ENCODE results near the gene STING1. TPM values are rescaled to one million over a fixed set of nuclear protein-coding genes. Genes with fewer than 3 reads are reported as not detected.

The STING1 gene
- polyA plus RNA-seq, 2 donors: 18.5 to 28.3 TPM

GRCh38 chr5:139457653-139458306, 24.8 kb downstream of the STING1 start:
- Histone ChIP-seq H3K36me3 (ENCODE audit: control insufficient read depth in 2 of 2, insufficient read depth in 2 of 2, low read length in 1 of 2) (no peaks in the 10 kb centered on the region), H3K27ac (ENCODE audit: low read depth in 2 of 2, low read length in 1 of 2) (no peak overlapping the region), H3K4me3 (ENCODE audit: low read depth in 1 of 2, low read length in 2 of 2) (no peak overlapping the region), H3K4me1 (ENCODE audit: control insufficient read depth in 2 of 2, insufficient read depth in 2 of 2, low read length in 1 of 2) (peaks cover 0 to 4% of the 10 kb centered on the region in 2 donors), H3K27me3 (ENCODE audit: control insufficient read depth in 1 of 2, insufficient read depth in 2 of 2, low read length in 2 of 2) (no peaks in the 10 kb centered on the region), H3K9me3 (ENCODE audit: control insufficient read depth in 2 of 2, insufficient read depth in 1 of 2, low read depth in 1 of 2, low read length in 1 of 2) (peaks cover 0 to 5% of the 10 kb centered on the region in 2 donors)
- WGBS, 2 donors: 90 to 92% methylated on average over 5 of the region's 5 CpGs

DNA sequence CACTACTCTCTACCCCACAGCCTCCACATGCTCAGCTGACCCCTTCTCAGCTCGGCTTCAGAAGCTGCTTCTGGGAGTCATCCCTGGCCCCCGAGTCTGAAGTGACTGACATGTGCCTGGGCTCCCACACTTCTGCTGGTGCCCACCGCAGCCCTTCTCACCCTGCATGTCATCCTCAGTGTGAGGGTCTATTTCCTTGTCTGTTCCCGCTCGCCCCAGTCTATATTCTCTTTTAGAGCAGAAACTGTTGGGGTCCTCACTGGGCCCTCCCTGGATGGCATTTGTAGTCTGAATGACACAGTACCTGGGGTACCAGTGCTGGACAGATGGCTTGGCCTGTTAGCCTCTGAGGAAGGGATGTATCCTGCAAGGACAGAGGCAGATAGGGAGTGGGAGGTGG, 25.3 kb downstream of the STING1 start:
- H3K36me3 ChIP-seq (ENCODE audit: control insufficient read depth in 2 of 2, insufficient read depth in 2 of 2, low read length in 1 of 2): no peaks in the 10 kb centered on the region
- H3K4me1 ChIP-seq (ENCODE audit: control insufficient read depth in 2 of 2, insufficient read depth in 2 of 2, low read length in 1 of 2): peaks cover 0 to 4% of the 10 kb centered on the region in 2 donors
- peaks cover 0 to 5% of the 10 kb centered on the region in 2 donors for H3K9me3 ChIP-seq (ENCODE audit: control insufficient read depth in 2 of 2, insufficient read depth in 1 of 2, low read depth in 1 of 2, low read length in 1 of 2)
- no peak overlapping the region for H3K4me3 ChIP-seq (ENCODE audit: low read depth in 1 of 2, low read length in 2 of 2)
- H3K27me3 ChIP-seq (ENCODE audit: control insufficient read depth in 1 of 2, insufficient read depth in 2 of 2, low read length in 2 of 2): no peaks in the 10 kb centered on the region
- WGBS, 2 donors: 94 to 95% methylated on average over 5 of the region's 5 CpGs
- no peak overlapping the region for H3K27ac ChIP-seq (ENCODE audit: low read depth in 2 of 2, low read length in 1 of 2)

DNA sequence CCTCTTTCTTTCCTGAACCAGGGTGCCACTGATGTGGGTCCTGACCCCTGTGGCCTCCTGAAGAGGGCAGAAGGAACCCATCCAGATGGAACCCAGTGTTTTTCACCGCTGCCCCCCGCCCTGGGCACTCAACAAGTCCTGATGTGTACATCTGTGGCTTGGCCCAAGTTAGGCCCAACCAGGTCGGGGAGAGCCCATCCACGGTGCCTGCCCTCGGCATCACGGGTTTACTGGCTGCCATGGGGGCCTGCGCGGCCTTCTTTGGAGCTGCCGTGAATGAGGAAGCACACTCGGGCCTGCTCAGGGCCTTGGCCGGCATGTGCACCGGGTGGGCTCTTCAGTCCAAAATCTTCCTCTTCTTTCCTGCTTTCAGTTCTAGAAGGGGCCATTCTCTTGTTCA, 25.8 kb downstream of the STING1 start:
- H3K4me3 ChIP-seq (ENCODE audit: low read depth in 1 of 2, low read length in 2 of 2): no peak overlapping the region
- H3K9me3 ChIP-seq (ENCODE audit: control insufficient read depth in 2 of 2, insufficient read depth in 1 of 2, low read depth in 1 of 2, low read length in 1 of 2): peaks cover 0 to 5% of the 10 kb centered on the region in 2 donors
- H3K27me3 ChIP-seq (ENCODE audit: control insufficient read depth in 1 of 2, insufficient read depth in 2 of 2, low read length in 2 of 2): no peaks in the 10 kb centered on the region
- peaks cover 0 to 4% of the 10 kb centered on the region in 2 donors for H3K4me1 ChIP-seq (ENCODE audit: control insufficient read depth in 2 of 2, insufficient read depth in 2 of 2, low read length in 1 of 2)
- 92% methylated on average over 12 of the region's 12 CpGs for WGBS, 2 donors
- H3K36me3 ChIP-seq (ENCODE audit: control insufficient read depth in 2 of 2, insufficient read depth in 2 of 2, low read length in 1 of 2): no peaks in the 10 kb centered on the region
- H3K27ac ChIP-seq (ENCODE audit: low read depth in 2 of 2, low read length in 1 of 2): no peak overlapping the region

DNA sequence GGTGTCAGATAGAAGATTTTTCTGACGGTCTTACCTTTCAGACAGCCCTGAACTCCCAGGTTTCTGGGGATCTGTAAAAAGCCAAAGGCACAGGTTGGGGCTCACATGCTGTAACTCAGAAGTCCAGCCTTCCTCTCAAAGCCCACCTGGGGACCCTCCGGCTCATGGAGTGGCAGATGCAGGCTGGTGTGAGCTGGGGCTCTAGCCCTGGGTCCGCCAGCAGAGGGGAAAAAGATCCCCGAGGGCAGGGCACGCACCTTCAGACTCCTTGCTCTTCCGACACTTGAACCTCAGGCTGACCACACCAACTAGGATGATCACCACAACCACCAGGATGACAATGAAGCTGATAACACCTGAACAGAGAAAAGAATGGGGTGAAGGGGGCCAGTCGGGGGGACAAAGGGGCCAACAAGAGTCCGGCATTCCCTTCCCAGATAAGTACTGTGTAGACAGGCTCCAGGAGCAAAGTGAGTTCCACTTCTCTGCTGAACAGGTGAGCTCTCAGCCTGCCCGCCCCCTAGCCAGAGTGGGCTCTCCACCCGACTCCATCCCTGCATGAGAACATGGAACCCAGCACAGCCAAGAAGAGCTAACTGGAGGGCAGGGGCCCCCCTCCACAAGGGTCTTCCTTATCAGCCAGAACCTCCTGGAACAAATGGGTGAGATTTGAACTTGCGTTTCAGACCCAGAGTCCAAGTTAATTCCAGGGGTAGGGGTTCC, 27.8 kb downstream of the STING1 start:
- WGBS, 2 donors: 85 to 87% methylated on average over 11 of the region's 11 CpGs
- Histone ChIP-seq H3K4me3 (ENCODE audit: low read depth in 1 of 2, low read length in 2 of 2) (no peak overlapping the region), H3K4me1 (ENCODE audit: control insufficient read depth in 2 of 2, insufficient read depth in 2 of 2, low read length in 1 of 2) (peaks cover 0 to 4% of the 10 kb centered on the region in 2 donors), H3K27me3 (ENCODE audit: control insufficient read depth in 1 of 2, insufficient read depth in 2 of 2, low read length in 2 of 2) (no peaks in the 10 kb centered on the region), H3K36me3 (ENCODE audit: control insufficient read depth in 2 of 2, insufficient read depth in 2 of 2, low read length in 1 of 2) (no peaks in the 10 kb centered on the region), H3K27ac (ENCODE audit: low read depth in 2 of 2, low read length in 1 of 2) (no peak overlapping the region), H3K9me3 (ENCODE audit: control insufficient read depth in 2 of 2, insufficient read depth in 1 of 2, low read depth in 1 of 2, low read length in 1 of 2) (peaks cover 0 to 5% of the 10 kb centered on the region in 2 donors)

DNA sequence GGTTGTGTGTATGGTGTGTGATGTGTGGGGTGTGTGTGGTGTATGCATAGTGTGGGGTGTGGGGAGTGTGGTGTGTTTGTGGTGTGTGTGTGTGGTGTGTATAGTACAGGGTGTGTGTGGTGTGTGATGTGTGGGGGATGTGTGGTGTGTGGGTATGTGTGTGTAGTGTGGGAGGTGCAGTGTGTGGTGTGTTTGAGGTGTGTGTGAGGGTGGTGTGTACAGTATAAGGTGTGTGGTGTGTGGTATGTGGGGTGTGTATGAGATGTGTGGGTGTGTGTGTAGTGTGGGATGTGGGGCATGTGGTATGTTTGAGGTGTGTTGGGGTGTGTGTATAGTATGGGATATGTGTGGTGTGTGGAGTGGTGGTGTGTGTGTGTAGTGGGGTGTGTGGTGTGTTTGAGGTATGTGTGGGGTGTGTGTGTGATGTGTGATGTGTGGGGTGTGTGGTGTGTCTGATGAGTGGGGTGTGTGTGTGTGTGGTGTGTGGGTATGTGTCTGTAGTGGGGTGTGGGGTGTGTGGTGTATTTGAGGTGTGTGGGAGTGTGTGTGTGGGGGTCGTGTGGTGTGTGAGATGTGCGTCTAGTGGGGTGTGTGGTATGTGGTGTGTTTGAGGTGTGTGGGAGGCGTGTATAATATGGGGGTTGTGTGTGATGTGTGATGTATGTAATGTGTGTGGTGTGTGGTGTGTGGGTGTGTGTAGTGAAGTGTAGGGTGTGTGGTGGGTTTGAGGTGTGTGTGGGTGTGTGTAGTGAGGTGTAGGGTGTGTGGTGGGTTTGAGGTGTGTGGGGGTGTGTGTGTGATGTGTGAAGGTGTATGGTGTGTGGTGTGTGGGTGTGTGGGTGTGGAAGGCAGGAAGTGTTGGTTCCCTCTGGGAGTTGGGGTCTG, 28.6 kb downstream of the STING1 start:
- Histone ChIP-seq H3K36me3 (ENCODE audit: control insufficient read depth in 2 of 2, insufficient read depth in 2 of 2, low read length in 1 of 2) (no peaks in the 10 kb centered on the region), H3K4me1 (ENCODE audit: control insufficient read depth in 2 of 2, insufficient read depth in 2 of 2, low read length in 1 of 2) (no peaks in the 10 kb centered on the region), H3K27me3 (ENCODE audit: control insufficient read depth in 1 of 2, insufficient read depth in 2 of 2, low read length in 2 of 2) (no peaks in the 10 kb centered on the region), H3K27ac (ENCODE audit: low read depth in 2 of 2, low read length in 1 of 2) (peak overlapping the region in 1 of 2 donors; percentile 21), H3K9me3 (ENCODE audit: control insufficient read depth in 2 of 2, insufficient read depth in 1 of 2, low read depth in 1 of 2, low read length in 1 of 2) (peaks cover 0 to 5% of the 10 kb centered on the region in 2 donors), H3K4me3 (ENCODE audit: low read depth in 1 of 2, low read length in 2 of 2) (no peak overlapping the region)
- WGBS, 2 donors: 76 to 77% methylated on average over 3 of the region's 3 CpGs

GRCh38 chr5:139451878-139452660, 30.5 kb downstream of the STING1 start:
- no peak overlapping the region for H3K4me3 ChIP-seq (ENCODE audit: low read depth in 1 of 2, low read length in 2 of 2)
- 77 to 82% methylated on average over 3 of the region's 3 CpGs for WGBS, 2 donors
- no peaks in the 10 kb centered on the region for H3K36me3 ChIP-seq (ENCODE audit: control insufficient read depth in 2 of 2, insufficient read depth in 2 of 2, low read length in 1 of 2)
- H3K27me3 ChIP-seq (ENCODE audit: control insufficient read depth in 1 of 2, insufficient read depth in 2 of 2, low read length in 2 of 2): no peaks in the 10 kb centered on the region
- H3K27ac ChIP-seq (ENCODE audit: low read depth in 2 of 2, low read length in 1 of 2): no peak overlapping the region
- peaks cover 0 to 5% of the 10 kb centered on the region in 2 donors for H3K9me3 ChIP-seq (ENCODE audit: control insufficient read depth in 2 of 2, insufficient read depth in 1 of 2, low read depth in 1 of 2, low read length in 1 of 2)
- H3K4me1 ChIP-seq (ENCODE audit: control insufficient read depth in 2 of 2, insufficient read depth in 2 of 2, low read length in 1 of 2): no peaks in the 10 kb centered on the region

- H3K4me1 ChIP-seq (ENCODE audit: control insufficient read depth in 2 of 2, insufficient read depth in 2 of 2, low read length in 1 of 2): no peaks in the 10 kb centered on the region
- H3K27ac ChIP-seq (ENCODE audit: low read depth in 2 of 2, low read length in 1 of 2): no peak overlapping the region
- H3K27me3 ChIP-seq (ENCODE audit: control insufficient read depth in 1 of 2, insufficient read depth in 2 of 2, low read length in 2 of 2): no peaks in the 10 kb centered on the region
- H3K4me3 ChIP-seq (ENCODE audit: low read depth in 1 of 2, low read length in 2 of 2): no peak overlapping the region
- peaks cover 0 to 5% of the 10 kb centered on the region in 2 donors for H3K9me3 ChIP-seq (ENCODE audit: control insufficient read depth in 2 of 2, insufficient read depth in 1 of 2, low read depth in 1 of 2, low read length in 1 of 2)
- WGBS, 2 donors: 82 to 91% methylated on average over 2 of the region's 2 CpGs
- H3K36me3 ChIP-seq (ENCODE audit: control insufficient read depth in 2 of 2, insufficient read depth in 2 of 2, low read length in 1 of 2): no peaks in the 10 kb centered on the region
These were observed 31.4 kb downstream of the STING1 start for GRCh38 chr5:139451176-139451575.

- Histone ChIP-seq H3K27me3 (ENCODE audit: control insufficient read depth in 1 of 2, insufficient read depth in 2 of 2, low read length in 2 of 2) (no peaks in the 10 kb centered on the region), H3K36me3 (ENCODE audit: control insufficient read depth in 2 of 2, insufficient read depth in 2 of 2, low read length in 1 of 2) (no peaks in the 10 kb centered on the region), H3K27ac (ENCODE audit: low read depth in 2 of 2, low read length in 1 of 2) (peak overlapping the region in 1 of 2 donors; percentile 17), H3K4me1 (ENCODE audit: control insufficient read depth in 2 of 2, insufficient read depth in 2 of 2, low read length in 1 of 2) (peaks cover 2% of the 10 kb centered on the region in 2 donors), H3K9me3 (ENCODE audit: control insufficient read depth in 2 of 2, insufficient read depth in 1 of 2, low read depth in 1 of 2, low read length in 1 of 2) (no peaks in the 10 kb centered on the region), H3K4me3 (ENCODE audit: low read depth in 1 of 2, low read length in 2 of 2) (no peak overlapping the region)
- 65 to 73% methylated on average over 5 of the region's 5 CpGs for WGBS, 2 donors
These were observed 35.4 kb downstream of the STING1 start for GRCh38 chr5:139446956-139447779.

Measured in esophagus (tissue), 2 donors.